ENCODE measurements around the gene EI24. TPM values are rescaled to one million over a fixed set of nuclear protein-coding genes. Genes with fewer than 3 reads are reported as not detected.

Gene EI24
- total RNA-seq, 1 experiment from 2014 or later: 93.1 TPM

DNA sequence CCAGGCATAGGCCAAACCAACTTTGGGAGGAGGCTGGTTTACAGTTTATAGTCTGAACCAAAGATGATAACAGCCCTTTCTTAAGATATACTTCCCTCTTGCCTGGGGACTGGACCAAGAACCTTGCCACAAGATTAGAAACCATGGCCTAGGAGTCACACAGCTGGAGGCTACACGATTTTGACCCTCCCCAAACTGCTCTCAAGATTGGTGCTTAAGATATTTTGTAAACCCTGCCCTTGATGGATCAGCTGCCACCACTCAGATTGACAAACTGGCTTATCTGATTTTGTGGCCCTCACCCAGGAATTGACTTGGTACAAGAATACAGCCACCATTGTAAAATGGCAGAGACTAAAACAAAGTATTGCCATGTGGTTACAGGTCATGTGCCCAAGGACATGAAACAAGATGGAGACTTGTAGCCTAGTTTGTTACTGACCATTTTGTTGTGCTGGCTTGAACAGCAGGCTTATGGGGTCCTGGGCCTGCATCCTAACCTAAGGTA lies 17.4 kb upstream of the EI24 start:
- POLR2A ChIA-PET: no interaction called here
- no TSS peak for BruUV-seq (replicated peaks)
- CTCF ChIA-PET: interaction anchor here (0.6 to 1.3 kb wide), 3 partner anchors 18 to 1809 kb away, joined by 3 to 4 read pairs (median 3); partner anchors contain the start of gene EI24
- no peak for DNase-seq (ENCODE audit: unreplicated experiment)
- TF ChIP-seq, protein P1, sequence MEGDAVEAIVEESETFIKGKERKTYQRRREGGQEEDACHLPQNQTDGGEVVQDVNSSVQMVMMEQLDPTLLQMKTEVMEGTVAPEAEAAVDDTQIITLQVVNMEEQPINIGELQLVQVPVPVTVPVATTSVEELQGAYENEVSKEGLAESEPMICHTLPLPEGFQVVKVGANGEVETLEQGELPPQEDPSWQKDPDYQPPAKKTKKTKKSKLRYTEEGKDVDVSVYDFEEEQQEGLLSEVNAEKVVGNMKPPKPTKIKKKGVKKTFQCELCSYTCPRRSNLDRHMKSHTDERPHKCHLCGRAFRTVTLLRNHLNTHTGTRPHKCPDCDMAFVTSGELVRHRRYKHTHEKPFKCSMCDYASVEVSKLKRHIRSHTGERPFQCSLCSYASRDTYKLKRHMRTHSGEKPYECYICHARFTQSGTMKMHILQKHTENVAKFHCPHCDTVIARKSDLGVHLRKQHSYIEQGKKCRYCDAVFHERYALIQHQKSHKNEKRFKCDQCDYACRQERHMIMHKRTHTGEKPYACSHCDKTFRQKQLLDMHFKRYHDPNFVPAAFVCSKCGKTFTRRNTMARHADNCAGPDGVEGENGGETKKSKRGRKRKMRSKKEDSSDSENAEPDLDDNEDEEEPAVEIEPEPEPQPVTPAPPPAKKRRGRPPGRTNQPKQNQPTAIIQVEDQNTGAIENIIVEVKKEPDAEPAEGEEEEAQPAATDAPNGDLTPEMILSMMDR (IDR thresholded peaks at IDR 0.05; ENCODE audit: unreplicated experiment): no peak
- H3K9me3 Mint-ChIP-seq (ENCODE audit: unreplicated experiment): peaks cover 25% of the 10 kb centered on the region
- intact Hi-C loops (cut with micrococcal nuclease): no loop called here
- H3K4me3 Mint-ChIP-seq (ENCODE audit: unreplicated experiment): no peak overlapping the region
- H3K27ac Mint-ChIP-seq (ENCODE audit: low read depth, unreplicated experiment): no peak overlapping the region
- H3K36me3 Mint-ChIP-seq (ENCODE audit: insufficient read depth, unreplicated experiment): no peaks in the 10 kb centered on the region
- H3K27me3 Mint-ChIP-seq (ENCODE audit: insufficient read depth, unreplicated experiment): no peaks in the 10 kb centered on the region
- no peaks in the 10 kb centered on the region for H3K4me1 Mint-ChIP-seq (ENCODE audit: insufficient read depth, unreplicated experiment)

GRCh38 chr11:125552927-125553326 lies 16.4 kb upstream of the EI24 start:
- no peak for DNase-seq (ENCODE audit: unreplicated experiment)
- no peak overlapping the region for H3K27ac Mint-ChIP-seq (ENCODE audit: low read depth, unreplicated experiment)
- intact Hi-C loops (cut with micrococcal nuclease): no loop called here
- H3K9me3 Mint-ChIP-seq (ENCODE audit: unreplicated experiment): peaks cover 25% of the 10 kb centered on the region
- no peaks in the 10 kb centered on the region for H3K4me1 Mint-ChIP-seq (ENCODE audit: insufficient read depth, unreplicated experiment)
- H3K4me3 Mint-ChIP-seq (ENCODE audit: unreplicated experiment): no peak overlapping the region
- H3K36me3 Mint-ChIP-seq (ENCODE audit: insufficient read depth, unreplicated experiment): no peaks in the 10 kb centered on the region
- TF ChIP-seq, protein P1 (IDR thresholded peaks at IDR 0.05; ENCODE audit: unreplicated experiment): no peak
- ChIA-PET POLR2A (interaction anchor here (0.6 kb wide), 1 partner anchor 42 kb away, joined by 3 read pairs; no protein-coding TSS in a partner anchor), CTCF (interaction anchor here (1.3 kb wide), 1 partner anchor 17 kb away, joined by 3 read pairs; the partner anchor contains the start of gene EI24)
- no peaks in the 10 kb centered on the region for H3K27me3 Mint-ChIP-seq (ENCODE audit: insufficient read depth, unreplicated experiment)
- no TSS peak for BruUV-seq (replicated peaks)

GRCh38 chr11:125553357-125553756 lies 15.9 kb upstream of the EI24 start:
- intact Hi-C loops (cut with micrococcal nuclease): no loop called here
- POLR2A ChIA-PET: interaction anchor here (0.6 kb wide), 1 partner anchor 42 kb away, joined by 3 read pairs; no protein-coding TSS in a partner anchor
- no peak overlapping the region for H3K4me3 Mint-ChIP-seq (ENCODE audit: unreplicated experiment)
- no peaks in the 10 kb centered on the region for H3K27me3 Mint-ChIP-seq (ENCODE audit: insufficient read depth, unreplicated experiment)
- no TSS peak for BruUV-seq (replicated peaks)
- peaks cover 25% of the 10 kb centered on the region for H3K9me3 Mint-ChIP-seq (ENCODE audit: unreplicated experiment)
- CTCF ChIA-PET: interaction anchor here (0.6 kb wide), 1 partner anchor 15 kb away, joined by 3 read pairs; no protein-coding TSS in a partner anchor
- no peak overlapping the region for H3K27ac Mint-ChIP-seq (ENCODE audit: low read depth, unreplicated experiment)
- DNase-seq (ENCODE audit: unreplicated experiment): no peak
- H3K36me3 Mint-ChIP-seq (ENCODE audit: insufficient read depth, unreplicated experiment): no peaks in the 10 kb centered on the region
- no peaks in the 10 kb centered on the region for H3K4me1 Mint-ChIP-seq (ENCODE audit: insufficient read depth, unreplicated experiment)
- TF ChIP-seq, protein P1 (IDR thresholded peaks at IDR 0.05; ENCODE audit: unreplicated experiment): no peak

GRCh38 chr11:125554038-125554437 lies 15.2 kb upstream of the EI24 start:
- H3K4me1 Mint-ChIP-seq (ENCODE audit: insufficient read depth, unreplicated experiment): no peaks in the 10 kb centered on the region
- TF ChIP-seq, protein P1 (IDR thresholded peaks at IDR 0.05; ENCODE audit: unreplicated experiment): no peak
- no peak for DNase-seq (ENCODE audit: unreplicated experiment)
- POLR2A ChIA-PET: no interaction called here
- intact Hi-C loops (cut with micrococcal nuclease): no loop called here
- no TSS peak for BruUV-seq (replicated peaks)
- no peaks in the 10 kb centered on the region for H3K36me3 Mint-ChIP-seq (ENCODE audit: insufficient read depth, unreplicated experiment)
- no peak overlapping the region for H3K4me3 Mint-ChIP-seq (ENCODE audit: unreplicated experiment)
- no peaks in the 10 kb centered on the region for H3K27me3 Mint-ChIP-seq (ENCODE audit: insufficient read depth, unreplicated experiment)
- H3K27ac Mint-ChIP-seq (ENCODE audit: low read depth, unreplicated experiment): no peak overlapping the region
- H3K9me3 Mint-ChIP-seq (ENCODE audit: unreplicated experiment): peaks cover 25% of the 10 kb centered on the region
- CTCF ChIA-PET: interaction anchor here (0.6 kb wide), 1 partner anchor 15 kb away, joined by 3 read pairs; no protein-coding TSS in a partner anchor

Measured in MCF 10A (cell line).